AG20443 (cell line): Measurements from ENCODE around the gene CFAP20.

Experiments used
- DNase-seq: peaks from one replicate; pipeline ENCODE4 v3.0.0; 2012; ENCODE audit warnings: low spot score, mixed read lengths

Gene CFAP20

DNA sequence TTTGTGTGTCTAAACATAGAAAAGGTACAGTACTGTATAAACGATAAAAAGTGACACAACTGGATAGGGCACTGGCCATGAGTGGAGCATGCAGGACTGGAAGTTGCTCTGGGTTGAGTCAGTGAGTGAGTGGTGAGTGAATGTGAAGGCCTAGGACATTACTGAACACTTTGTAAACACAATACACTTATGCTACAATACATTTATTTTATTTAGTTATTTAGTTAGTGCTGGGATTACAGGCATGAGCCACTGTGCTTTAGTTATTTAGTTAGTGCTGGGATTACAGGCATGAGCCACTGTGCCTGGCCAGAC, 4.6 kb downstream of the CFAP20 start:
- DNase-seq = no peak

DNA sequence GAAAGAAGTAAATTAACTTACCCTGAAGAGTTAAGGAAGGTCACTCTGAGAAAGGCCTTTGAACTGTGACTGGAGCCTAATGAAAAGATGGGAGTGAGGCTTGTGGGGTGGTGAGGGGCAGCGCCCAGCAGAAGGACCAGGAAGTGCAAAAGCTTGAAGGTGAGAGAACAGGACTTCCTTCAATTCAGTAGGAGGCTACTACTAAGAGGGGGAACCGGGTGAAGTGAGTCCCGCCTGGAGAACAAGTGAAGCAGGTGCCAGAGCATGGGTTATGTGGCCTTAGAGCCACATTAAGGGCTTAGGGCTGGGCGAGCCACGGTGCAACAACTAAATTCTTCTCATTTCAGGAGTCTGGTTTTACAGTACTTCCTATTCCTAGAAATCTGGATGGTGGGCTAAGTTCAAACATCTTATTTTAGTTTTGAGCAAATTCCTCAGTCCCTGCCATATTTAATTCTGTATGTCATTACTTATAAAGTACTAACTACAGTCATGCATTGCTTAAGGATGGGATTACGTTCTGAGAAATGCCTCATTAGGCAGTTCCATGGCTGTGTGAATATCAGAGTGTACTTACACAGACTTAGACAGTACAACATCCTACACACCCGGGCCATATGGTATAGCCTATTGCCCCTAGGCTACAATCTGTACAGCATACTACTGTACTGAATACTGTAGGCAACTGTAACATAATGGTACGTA, 5.1 kb downstream of the CFAP20 start:
- DNase-seq = no peak

DNA sequence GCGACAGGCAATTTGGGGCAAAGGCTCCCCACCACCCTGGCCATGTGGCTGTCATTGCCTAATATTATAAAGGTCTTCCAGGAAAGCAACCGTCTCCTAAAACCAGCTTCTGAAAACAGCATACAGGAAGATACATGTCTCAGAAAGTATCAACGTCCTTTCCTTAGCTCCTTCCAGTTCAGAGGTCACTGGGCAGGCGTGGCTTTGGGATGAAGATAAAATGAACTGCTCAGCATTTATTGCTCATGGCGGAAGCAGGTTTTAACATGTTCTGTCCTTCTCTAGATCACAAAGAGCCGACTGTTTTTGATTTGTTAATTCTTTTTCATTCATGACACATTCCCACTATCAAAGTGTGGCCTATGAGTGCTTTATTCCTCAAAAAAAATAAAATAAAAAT, 8.0 kb downstream of the CFAP20 start:
- no peak for DNase-seq

DNA sequence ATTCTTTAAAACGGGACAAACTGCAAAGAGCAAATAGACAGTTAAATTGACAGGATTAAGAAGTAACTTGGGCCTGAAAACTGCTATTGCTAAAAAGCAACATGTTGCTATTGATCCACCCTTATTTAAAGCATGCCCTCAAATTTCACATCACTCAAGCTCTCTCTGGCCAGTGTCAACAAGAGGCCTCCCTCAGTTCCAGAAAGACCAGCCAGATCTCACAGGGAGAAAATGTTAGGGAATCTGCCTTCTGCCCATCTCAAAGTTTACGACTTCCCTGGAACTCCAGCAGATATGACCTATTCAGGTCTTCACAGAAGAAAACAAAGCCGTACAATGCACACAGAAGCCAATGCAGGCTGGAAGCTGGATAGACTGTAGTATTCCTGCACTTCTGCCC, 8.9 kb downstream of the CFAP20 start:
- DNase-seq = no peak

DNA sequence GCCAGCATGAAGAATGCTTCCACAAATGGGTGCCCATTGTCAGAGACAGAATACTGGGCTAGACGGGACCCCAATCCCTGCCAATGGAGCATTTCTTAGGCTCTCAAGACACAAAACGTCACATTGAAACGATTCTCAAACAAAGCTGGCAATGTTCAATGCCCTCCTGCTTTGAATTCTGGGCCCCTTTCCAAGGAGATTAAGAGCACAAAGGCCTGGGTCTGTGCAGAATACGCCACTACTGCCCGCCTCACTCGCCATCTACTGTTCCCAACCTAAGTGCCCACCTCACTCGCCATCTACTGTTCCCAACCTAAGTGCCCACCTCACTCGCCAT, 9.7 kb downstream of the CFAP20 start:
- no peak for DNase-seq

DNA sequence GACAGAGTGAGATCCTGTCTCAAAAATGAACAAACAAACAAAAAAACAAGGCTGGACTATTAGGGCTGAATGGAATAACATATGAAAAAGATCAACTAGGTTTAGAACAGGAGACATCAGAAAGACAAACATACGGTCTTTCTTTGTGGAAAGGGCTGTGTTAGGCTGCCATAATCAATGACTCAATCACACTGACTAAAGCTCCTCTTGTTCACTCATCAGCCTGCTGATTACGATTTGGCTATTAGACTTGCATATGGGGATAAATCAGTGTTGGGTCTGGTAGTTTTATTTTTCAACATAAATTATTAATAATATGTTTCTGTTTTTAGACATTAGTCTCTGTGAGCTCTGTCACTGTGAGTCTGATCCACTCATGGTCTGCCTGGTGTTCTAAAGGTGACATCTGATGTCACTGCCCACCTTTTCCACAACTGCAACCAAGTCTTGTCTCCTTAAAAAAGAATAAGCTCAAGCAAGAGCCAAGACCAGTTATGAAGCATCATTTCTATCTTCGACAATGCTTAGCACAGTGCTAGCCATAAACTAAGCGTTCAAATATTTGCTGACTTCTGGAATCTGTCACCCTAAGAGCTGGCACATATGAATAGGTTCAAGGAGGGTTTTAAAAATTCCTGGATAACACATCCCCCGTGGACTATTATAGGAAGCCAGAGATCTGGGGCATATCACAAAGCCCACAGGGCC, 10.2 kb downstream of the CFAP20 start:
- no peak for DNase-seq

GRCh38 chr16:58116529-58116928, 12.7 kb downstream of the CFAP20 start:
- no peak for DNase-seq

DNA sequence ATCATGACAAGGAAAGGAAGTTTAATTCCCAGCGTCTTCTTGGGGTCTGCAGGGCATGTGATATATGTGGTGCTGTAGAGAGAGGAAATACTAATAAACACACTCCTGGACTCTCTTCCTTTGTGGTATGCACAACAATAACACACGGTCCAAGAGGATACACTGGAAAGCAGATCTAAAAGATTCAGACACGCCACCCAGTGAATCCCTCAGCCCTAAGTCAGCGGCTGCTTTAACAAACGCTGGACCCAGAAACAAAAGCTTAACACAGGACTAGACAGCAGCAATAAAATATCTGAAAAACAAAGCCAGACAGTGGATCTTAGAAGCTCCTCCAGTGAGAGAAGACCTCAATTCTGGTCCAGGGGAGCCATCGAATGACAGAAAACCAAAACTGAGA, 13.1 kb downstream of the CFAP20 start:
- DNase-seq = no peak

DNA sequence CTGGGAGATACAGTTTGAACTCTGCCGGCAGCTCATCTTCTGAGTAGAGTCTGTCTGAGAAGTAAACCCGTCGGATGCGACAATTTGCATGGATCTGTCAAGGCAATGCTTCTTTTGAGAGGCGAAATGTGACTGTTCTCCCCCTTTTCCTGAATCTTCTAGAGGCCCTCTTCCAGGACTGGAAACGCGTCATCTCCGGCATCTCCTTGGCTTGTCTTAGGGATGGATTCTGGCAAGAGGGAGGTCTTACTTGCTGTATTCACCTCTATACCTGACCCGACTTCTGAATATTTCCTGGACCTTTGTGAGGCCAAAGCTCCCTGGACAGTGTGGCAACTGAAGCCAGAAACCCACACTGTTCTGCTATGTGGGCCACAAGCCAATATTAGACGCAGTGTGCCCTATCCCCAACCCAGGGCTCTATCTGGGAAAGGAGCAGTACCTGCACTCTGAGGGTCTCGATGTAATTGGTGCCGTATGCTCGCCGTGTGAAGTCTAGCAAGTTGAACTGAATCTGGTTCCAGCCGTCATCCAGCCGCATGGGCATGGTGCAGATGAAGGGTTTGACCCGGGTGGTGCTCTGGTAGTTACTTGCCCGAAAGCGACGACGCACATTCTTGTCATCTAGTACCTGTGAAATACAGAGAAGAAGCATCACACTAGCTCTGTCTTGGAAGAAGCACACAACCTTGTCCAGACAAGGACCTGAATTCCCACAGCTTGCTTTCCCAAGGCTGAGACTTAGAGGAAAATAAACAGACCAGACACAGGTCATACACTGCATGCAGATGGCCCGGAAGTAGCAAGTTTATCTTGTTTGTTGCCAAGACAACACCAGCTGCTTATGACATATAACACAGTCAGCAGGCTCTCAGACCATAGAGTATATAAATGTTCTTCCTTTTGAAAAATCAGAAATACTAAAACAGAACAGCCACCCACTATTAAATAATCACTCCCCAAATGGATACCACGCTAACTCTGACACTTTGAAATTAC, 14.1 kb downstream of the CFAP20 start:
- no peak for DNase-seq

- no peak for DNase-seq
These were observed 17.9 kb downstream of the CFAP20 start for GRCh38 chr16:58111302-58111627.

- DNase-seq = no peak
These were observed 18.4 kb downstream of the CFAP20 start for GRCh38 chr16:58110571-58111301.

DNA sequence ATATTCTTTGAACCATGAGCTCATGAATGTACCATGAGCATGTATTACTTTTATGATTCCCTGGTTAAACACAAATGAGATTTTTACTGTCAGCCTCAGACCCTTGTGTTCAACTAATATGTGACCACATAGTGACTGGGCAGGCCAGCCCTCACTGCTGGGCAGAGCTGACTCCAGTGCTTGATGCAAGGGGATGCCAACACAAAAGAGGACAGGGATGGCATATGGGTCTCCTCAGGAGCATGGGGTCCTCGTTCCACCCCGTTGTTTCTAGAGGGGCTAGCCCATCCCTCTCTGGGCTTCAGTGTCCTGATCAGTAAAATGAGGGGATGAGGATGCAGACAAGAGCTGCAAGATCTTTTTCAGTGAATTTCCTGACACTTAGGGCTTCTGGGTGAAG, 19.3 kb downstream of the CFAP20 start:
- DNase-seq = no peak

GRCh38 chr16:58109330-58109729, 19.9 kb downstream of the CFAP20 start:
- DNase-seq = no peak

DNA sequence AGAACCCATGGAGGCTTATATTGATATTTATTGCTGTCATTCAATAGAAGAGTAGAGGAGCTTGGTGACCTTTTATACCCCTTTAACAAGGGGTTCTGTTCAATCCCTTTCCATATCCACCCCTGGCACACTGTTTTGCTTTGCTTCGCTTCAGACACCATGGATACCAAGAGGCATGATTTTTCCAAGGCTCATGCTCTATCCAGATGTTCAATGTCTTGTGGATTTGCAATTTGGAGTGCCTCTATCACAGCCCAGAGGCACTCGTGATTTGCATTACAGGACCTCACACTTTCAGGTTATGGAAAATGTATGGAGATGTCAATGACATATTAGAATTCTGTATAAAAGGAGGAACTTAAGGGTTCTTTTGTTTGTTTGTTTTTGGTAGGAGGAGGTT, 21.5 kb downstream of the CFAP20 start:
- no peak for DNase-seq

DNA sequence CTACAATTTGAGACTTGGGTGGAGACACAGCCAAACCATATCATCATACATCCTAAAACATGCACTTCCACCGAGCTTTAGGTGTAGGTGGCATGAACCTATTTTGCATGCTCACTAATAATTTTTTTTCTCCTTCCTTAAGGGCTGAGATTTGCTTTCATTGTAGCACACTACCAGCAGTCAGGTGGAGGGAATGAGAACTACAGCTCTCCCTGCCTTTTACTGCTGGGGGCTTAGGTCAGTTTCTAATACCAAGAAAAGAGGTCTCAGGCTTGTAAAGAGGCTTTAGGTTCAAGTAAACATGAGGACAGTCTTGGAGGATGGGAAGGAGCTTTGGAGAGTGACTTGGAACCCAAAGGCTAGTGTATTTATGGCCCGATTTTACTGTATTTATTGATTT, 22.0 kb downstream of the CFAP20 start:
- DNase-seq = no peak

DNA sequence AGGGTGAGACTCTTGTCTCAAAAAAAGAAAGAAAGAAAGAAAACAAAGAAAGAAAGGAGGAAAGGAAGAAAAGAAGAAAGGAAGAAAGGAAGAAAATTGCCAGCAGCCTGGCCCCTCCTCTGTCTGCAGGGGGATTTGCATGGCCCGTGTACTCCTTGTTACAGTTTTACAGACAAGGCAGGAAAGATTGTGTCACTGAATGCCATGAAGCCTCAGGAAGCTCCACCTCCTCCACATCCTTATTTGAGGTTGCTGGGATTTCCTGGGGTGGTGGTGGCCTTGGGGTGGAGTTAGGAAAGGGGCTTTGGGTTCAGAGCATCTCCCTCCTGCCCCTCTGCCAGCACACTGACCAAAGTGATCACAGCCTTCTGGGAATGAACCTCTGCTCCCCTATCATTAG, 23.6 kb downstream of the CFAP20 start:
- no peak for DNase-seq

DNA sequence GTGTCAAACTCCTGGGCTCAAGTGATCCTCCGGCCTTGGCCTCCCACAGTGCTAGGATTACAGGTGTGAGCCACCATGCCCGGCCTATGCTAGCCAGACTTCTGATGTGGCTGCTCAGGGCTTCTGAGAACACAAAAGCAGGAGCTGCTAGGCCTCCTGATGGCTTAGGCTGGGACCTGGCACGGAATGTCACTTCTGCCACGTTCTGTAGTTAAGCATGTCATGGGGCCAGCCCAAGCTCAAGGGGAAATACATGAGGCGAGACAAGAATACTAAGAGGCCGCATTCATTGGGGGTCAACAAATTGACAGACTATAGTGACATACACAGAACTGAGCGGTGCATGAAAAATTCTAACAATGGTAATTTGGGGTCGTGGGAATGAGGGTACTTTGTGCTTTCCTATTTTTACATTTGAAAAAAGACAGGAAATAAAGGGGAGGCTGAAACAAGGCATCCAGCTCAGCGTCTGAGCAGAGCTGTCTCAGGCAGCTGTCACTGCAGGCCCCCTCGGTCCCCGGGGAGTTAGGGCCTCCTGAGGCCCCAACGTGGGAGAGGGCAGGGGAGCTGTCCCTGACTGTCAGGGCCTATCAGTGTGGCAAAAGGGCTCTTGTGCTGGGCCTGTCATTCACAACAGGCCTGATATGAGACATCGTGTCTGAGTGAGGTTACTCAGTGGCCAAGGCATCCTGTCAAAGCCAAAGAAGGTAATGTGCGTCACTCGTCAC, 26.4 kb downstream of the CFAP20 start:
- no peak for DNase-seq

DNA sequence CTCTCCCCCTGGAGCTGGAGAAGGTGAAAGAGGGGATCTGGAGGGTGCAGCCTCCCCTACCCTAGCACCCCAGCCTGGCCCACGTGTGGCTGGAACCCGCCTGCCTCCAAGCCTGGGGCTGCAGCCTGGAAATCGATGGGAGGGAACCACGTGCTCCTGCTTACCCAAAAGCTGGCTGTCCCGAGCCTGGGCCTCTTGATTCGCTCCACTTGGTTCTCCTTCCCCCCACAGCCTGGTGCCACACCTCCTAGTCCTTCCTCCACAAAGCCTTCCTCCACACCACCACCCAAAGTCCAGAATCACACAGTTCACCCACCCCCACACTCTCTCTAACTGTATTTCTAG, 29.3 kb downstream of the CFAP20 start:
- DNase-seq = no peak

GRCh38 chr16:58099097-58099955, 29.9 kb downstream of the CFAP20 start:
- no peak for DNase-seq

DNA sequence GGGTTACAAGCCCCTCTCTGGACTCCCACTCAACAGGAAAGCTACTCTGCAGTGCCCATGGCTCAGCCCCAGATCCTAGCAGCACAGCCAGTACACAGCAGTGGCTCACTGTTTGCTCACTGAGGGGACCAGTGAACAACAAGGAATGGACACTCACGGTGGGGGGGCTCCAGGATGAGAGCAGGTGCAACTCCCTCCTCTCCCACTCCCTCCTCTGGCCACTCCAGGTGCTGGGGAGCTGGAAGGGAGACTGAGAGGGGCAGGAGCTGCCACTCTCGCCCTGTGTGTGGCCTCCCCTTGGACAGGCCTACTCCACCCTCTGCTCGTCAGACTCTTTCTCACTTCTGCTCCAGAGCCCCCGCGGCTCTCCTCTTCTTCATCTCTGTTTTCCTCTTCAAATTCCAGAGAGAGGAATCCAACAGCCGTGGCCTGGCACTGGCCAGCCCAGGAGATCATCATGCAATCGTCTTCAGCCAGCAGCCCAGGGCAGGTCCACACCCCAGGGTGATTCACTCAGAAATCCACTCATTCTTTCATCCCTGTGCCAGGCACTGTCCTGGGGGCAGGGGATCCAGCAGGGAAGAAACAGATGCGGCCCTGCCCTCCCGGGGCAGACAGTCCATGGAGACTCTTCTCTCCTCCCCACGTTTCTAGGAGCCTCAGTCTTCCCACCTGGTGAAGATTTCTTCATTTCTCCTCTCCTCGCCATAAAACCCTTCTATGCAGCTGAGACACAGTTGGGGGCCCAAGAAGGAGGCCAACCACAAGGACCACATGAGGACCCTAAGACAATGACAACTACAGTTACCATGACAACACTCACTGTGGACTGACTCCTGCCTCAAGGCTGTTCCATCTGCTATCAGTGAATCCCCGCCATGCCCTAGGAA, 30.7 kb downstream of the CFAP20 start:
- peak; percentile 91 for DNase-seq
